ENCODE data around the gene UPK1A.

DNA sequence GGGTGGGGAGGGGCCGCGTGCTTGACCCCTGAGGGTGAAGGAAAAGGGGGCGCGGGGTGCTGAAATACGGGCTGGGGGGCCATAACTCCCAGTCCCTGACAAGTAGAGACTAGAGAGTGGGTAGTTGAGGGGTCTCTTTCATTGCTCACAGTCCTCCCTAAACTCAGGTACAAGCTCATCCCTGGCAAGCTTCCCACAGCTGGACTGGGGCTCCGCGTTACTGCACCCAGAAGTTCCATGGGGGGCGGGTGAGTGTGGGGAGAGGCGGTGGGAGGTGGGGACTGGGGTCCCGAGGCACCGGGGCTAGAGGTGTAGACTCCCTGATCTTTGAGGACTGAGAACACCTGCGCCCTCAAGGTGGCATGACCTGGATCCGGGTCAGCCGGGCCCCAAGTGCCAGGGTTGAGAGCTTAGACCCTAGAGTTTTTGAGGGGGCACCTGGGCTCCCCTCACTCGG is 23.5 kb upstream of the UPK1A start:
- TF ChIP-seq POLR2A (IDR thresholded peaks at IDR 0.05) = no peak
- TF ChIP-seq CTCF (IDR thresholded peaks at IDR 0.05) = no peak

Measured in right lobe of liver (tissue), 4 donors.